Esophagus squamous epithelium (tissue), 5 donors: ENCODE measurements around the gene TMEM164. TPM values are rescaled to one million over a fixed set of nuclear protein-coding genes. Genes with fewer than 3 reads are reported as not detected.
A peak's percentile ranks its signal among the peaks of the same experiment; 100 is the strongest.
"Not testable (repeated sequence)": the region's sequence is repeated elsewhere in the genome, so short reads cannot be mapped to it uniquely, and the experiment has no call there.

Experiments
- DNase-seq: peaks from one replicate; lab custom pipeline; 2025; lab: John Stamatoyannopoulos, UW
- H3K27ac ChIP-seq, 4 donors: fragments of 200-600 bp; sonication (generic); one replicate each; pipeline ENCODE4 v1.5.1; 2016 to 2019; ENCODE audit warnings: mild to moderate bottlenecking in 1 of 4
- H3K27me3 ChIP-seq, 4 donors: fragments of 200-600 bp; sonication (generic); 1 replicate in 3 of 4; 2 replicates in 1 of 4; pipeline versions ENCODE4 v1.5.1 to v1.6.0; 2017 to 2021; ENCODE audit warnings: antibody characterized with exemption in 1 of 4
- H3K36me3 ChIP-seq, 3 donors: fragments of 200-600 bp; sonication (generic); one replicate each; pipeline ENCODE4 v1.5.1; 2016 to 2019
- H3K4me1 ChIP-seq, 3 donors: fragments of 200-600 bp; sonication (generic); one replicate each; pipeline ENCODE4 v1.5.1; 2017 to 2019
- H3K4me3 ChIP-seq, 4 donors: fragments of 200-600 bp; sonication (generic); 1 replicate in 3 of 4; 2 replicates in 1 of 4; pipeline ENCODE4 v1.5.1; 2016 to 2019; ENCODE audit warnings: mild to moderate bottlenecking in 2 of 4, moderate library complexity in 1 of 4
- H3K9me3 ChIP-seq, 3 donors: fragments of 200-600 bp; sonication (generic); one replicate each; pipeline ENCODE4 v1.5.1; 2016 to 2019
- POLR2A ChIP-seq, 4 donors: fragments of 450-650 bp; IDR thresholded peaks; one replicate each; pipeline ENCODE4 v1.6.1; 2017; ENCODE audit warnings: antibody characterized with exemption in 4 of 4, mild to moderate bottlenecking in 4 of 4, moderate library complexity in 3 of 4
- WGBS, 2 donors: methylation state at CpG; one replicate each; pipeline ENCODE4 v1.1.5; 2018; 5-methylcytosine and 5-hydroxymethylcytosine counted together
- intact Hi-C: fragments of 100-400 bp; cut with DNase I; formaldehyde crosslinking; loops from one replicate; pipeline ENCODE4 v1.15.0; 2022
- total RNA-seq, 4 donors: library from RNA; depleted of rRNA; stranded (reverse); fragments of >200 nt; gene quantifications; one replicate each; pipeline ENCODE4 v1.1.0, GENCODE V29; 2016
- TF ChIP-seq, protein P1 (sequence below), 6 experiments: fragments of 450-650 bp in 4 of 6; fragments of 200-600 bp in 2 of 6; sonication (generic) in 2 of 6; IDR thresholded peaks; one replicate each; pipeline ENCODE4 v1.5.1; 2016 to 2019; ENCODE audit warnings: antibody characterized with exemption in 6 of 6, mild to moderate bottlenecking in 4 of 6, moderate library complexity in 4 of 6
- donor health status: DM: yes; HTN: yes; CAD: no.

The TMEM164 gene
- total RNA-seq, 4 donors from 2014 or later: 18.5 to 27.3 (median 23.6) TPM

DNA sequence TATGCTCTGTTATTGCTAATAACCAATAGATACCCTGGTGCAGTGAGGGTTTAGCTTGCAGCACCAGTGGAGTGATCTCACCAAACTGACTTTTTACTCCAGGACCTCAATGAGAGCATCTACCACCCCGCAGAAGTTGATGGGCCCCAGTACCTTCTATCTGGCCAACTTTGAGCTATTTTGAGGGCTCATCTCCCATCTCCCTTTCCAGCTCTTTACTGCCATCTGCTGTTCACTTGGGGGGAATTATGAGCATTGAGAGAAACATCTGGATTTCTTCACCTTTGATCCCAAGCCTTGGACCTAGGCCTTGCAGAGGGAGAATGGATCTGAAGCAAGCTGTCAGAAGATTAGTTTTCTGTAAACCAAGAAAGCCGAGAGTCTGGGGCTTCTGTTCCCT lies 143.6 kb downstream of the TMEM164 start:
- peaks cover 0 to 5% (median 0%) of the 10 kb centered on the region in 3 donors for H3K36me3 ChIP-seq
- H3K27me3 ChIP-seq: no peaks in the 10 kb centered on the region
- no peaks in the 10 kb centered on the region for H3K9me3 ChIP-seq
- no peak overlapping the region for H3K4me3 ChIP-seq
- intact Hi-C loops: no loop called here
- TF ChIP-seq, protein P1, sequence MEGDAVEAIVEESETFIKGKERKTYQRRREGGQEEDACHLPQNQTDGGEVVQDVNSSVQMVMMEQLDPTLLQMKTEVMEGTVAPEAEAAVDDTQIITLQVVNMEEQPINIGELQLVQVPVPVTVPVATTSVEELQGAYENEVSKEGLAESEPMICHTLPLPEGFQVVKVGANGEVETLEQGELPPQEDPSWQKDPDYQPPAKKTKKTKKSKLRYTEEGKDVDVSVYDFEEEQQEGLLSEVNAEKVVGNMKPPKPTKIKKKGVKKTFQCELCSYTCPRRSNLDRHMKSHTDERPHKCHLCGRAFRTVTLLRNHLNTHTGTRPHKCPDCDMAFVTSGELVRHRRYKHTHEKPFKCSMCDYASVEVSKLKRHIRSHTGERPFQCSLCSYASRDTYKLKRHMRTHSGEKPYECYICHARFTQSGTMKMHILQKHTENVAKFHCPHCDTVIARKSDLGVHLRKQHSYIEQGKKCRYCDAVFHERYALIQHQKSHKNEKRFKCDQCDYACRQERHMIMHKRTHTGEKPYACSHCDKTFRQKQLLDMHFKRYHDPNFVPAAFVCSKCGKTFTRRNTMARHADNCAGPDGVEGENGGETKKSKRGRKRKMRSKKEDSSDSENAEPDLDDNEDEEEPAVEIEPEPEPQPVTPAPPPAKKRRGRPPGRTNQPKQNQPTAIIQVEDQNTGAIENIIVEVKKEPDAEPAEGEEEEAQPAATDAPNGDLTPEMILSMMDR (IDR thresholded peaks at IDR 0.05): peak in 5 of 6 experiments; percentile 44 to 65 (median 61)
- TF ChIP-seq POLR2A (IDR thresholded peaks at IDR 0.05): no peak
- DNase-seq: no peak
- no peak overlapping the region for H3K27ac ChIP-seq
- WGBS, 2 donors: 4 to 40% methylated on average over 2 of the region's 2 CpGs
- H3K4me1 ChIP-seq: peaks cover 4 to 50% (median 21%) of the 10 kb centered on the region in 3 donors

DNA sequence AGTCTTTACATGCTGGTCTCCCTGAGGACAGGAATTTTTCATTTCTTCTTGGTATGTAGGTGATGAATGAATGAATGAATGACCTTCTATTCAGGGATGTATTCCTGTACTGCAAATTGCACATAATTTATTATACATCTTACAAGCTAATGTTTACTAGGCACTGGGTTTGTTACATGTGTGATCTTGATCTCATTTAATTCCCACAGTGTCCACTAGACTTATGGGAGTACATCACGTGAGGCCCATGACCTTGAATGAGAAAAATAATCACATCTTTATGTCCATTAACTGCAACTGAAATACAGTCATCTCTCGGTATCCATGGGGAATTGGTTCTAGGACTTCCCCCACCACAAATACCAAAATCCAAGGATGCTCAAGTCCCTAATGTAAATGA lies 150.3 kb downstream of the TMEM164 start:
- Histone ChIP-seq H3K9me3 (no peaks in the 10 kb centered on the region), H3K4me3 (no peak overlapping the region), H3K36me3 (no peaks in the 10 kb centered on the region), H3K27ac (no peak overlapping the region), H3K27me3 (no peaks in the 10 kb centered on the region), H3K4me1 (no peaks in the 10 kb centered on the region)
- 73 to 81% methylated on average over 2 of the region's 2 CpGs for WGBS, 2 donors
- TF ChIP-seq, protein P1 (IDR thresholded peaks at IDR 0.05): no peak
- TF ChIP-seq POLR2A (IDR thresholded peaks at IDR 0.05): no peak
- intact Hi-C loops: no loop called here
- no peak for DNase-seq

DNA sequence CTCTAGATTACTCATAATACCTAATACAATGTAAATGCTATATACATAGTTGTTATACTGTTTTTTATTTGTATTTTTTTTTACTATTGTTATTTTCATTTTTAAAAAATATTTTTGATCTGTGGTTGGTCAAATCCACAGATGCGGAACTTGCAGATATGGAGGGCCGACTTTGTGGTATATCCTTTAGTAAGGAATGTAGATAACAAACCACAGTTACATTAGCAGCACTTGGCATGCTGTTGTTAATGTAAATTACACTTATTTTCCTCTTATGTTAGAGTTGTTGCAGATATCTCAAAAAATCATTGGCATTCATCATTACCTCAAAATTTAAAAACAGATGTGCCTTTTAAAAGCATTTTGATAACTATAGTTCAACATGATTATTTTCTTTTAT lies 151.0 kb downstream of the TMEM164 start:
- no peak overlapping the region for H3K27ac ChIP-seq
- TF ChIP-seq, protein P1 (IDR thresholded peaks at IDR 0.05): no peak
- TF ChIP-seq POLR2A (IDR thresholded peaks at IDR 0.05): no peak
- H3K36me3 ChIP-seq: no peaks in the 10 kb centered on the region
- H3K9me3 ChIP-seq: no peaks in the 10 kb centered on the region
- H3K4me1 ChIP-seq: no peaks in the 10 kb centered on the region
- H3K4me3 ChIP-seq: no peak overlapping the region
- no peak for DNase-seq
- H3K27me3 ChIP-seq: no peaks in the 10 kb centered on the region
- 69 to 83% methylated on average over 2 of the region's 2 CpGs for WGBS, 2 donors
- intact Hi-C loops: no loop called here

DNA sequence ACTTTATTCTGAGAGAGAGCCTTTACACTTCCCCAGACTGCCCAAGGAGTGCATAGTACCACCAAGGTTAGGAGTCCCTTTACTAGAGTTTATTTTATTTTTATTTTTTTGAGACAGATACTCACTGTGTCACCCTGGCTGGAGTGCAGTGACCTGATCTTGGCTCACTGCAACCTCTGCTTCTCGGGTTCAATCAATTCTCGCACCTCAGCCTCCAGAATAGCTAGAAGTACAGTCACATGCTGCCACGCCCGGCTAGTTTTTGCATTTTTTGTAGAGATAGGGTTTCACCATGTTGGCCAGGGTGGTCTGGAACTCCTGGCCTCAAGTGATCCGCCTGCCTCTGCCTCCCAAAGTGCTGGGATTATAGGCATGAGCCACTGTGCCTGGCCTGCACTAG lies 151.4 kb downstream of the TMEM164 start:
- intact Hi-C loops: not testable (repeated sequence)

DNA sequence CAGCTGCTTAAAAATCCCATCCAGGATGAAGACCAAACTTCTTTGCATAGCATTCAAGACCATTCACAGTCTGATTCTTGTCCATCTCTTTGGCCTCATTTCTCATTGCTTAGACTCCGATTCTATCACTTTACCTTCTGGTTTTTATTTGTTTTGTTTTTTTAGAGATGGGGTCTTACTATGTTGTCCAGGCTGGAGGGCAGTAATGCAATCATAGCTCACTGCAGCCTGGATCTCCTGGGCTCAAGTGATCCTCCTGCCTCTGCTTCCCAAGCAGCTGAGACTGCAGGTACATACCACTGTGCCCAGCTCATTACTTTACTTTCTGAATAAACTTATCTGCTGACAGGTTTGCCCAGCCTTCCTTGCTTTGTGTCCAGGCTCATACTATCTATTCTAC lies 152.8 kb downstream of the TMEM164 start:
- intact Hi-C loops: loop anchor here (5.0 kb wide), 1 partner anchor 252 kb away; no protein-coding TSS in a partner anchor

More for the DNA sequence above, 151.4 kb downstream of the TMEM164 start:
- WGBS, 2 donors: 67% methylated on average over 2 to 3 of the region's 5 CpGs
- not testable (repeated sequence) for H3K27me3 ChIP-seq, H3K9me3 ChIP-seq, H3K4me1 ChIP-seq, H3K4me3 ChIP-seq, DNase-seq, H3K27ac ChIP-seq, H3K36me3 ChIP-seq

DNA sequence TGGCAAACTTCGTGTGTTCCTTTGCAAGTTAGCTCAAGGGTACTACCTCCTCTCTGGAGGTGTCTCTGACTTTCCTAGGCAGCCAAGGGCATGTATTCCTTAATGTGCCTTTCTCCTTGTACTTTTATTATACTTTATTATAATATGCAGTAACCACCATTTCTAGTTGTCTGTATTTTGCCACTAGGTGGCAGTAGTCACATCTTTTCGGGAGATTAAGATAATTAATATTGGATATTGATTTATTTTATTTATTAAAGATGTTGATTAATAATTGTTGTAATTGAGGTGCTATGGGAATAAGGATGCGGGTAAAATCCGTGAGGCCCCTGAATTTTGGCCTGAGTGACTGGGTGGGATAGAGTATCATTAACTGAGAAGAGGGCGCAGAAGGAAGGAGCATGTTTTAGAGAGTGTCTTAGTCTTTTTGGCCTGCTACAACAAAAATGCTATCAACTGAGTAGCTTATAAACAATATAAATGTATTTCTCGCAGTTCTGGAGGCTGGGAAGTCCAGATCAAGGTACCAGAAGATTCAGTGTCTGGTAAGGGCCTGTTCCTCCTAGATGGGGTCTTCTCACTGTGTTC lies 153.3 kb downstream of the TMEM164 start:
- TF ChIP-seq, protein P1 (IDR thresholded peaks at IDR 0.05): peak in 5 of 6 experiments; percentile 28 to 69 (median 47)
- TF ChIP-seq POLR2A (IDR thresholded peaks at IDR 0.05): no peak
- no peaks in the 10 kb centered on the region for H3K9me3 ChIP-seq
- H3K27ac ChIP-seq: no peak overlapping the region
- H3K4me1 ChIP-seq: peaks cover 0 to 14% (median 0%) of the 10 kb centered on the region in 3 donors
- no peaks in the 10 kb centered on the region for H3K36me3 ChIP-seq
- WGBS, 2 donors: 53 to 58% methylated on average over 6 of the region's 6 CpGs
- DNase-seq: no peak
- no peak overlapping the region for H3K4me3 ChIP-seq
- H3K27me3 ChIP-seq: no peaks in the 10 kb centered on the region
- intact Hi-C loops: loop anchor here (5.0 kb wide), 1 partner anchor 251 kb away; no protein-coding TSS in a partner anchor

More for the DNA sequence above, 152.8 kb downstream of the TMEM164 start:
- no peaks in the 10 kb centered on the region for H3K36me3 ChIP-seq
- TF ChIP-seq POLR2A (IDR thresholded peaks at IDR 0.05): no peak
- 64 to 92% methylated on average over 1 of the region's 1 CpG for WGBS, 2 donors
- no peak overlapping the region for H3K27ac ChIP-seq
- peaks cover 0 to 9% (median 0%) of the 10 kb centered on the region in 3 donors for H3K4me1 ChIP-seq
- no peak for DNase-seq
- H3K9me3 ChIP-seq: no peaks in the 10 kb centered on the region
- no peaks in the 10 kb centered on the region for H3K27me3 ChIP-seq
- H3K4me3 ChIP-seq: no peak overlapping the region
